Measurements from ENCODE around the gene ADCK2.

ADCK2 gene

GRCh38 chr7:140678816-140679130 lies 6.0 kb downstream of the ADCK2 start:
- TF ChIP-seq CTCF (IDR thresholded peaks at IDR 0.05; ENCODE audit: poor library complexity, severe bottlenecking), result no peak
- Histone ChIP-seq H3K4me1 (ENCODE audit: insufficient read depth, poor library complexity, severe bottlenecking) (peaks cover 4% of the 10 kb centered on the region), H3K27ac (ENCODE audit: poor library complexity, severe bottlenecking) (no peak overlapping the region), H3K27me3 (ENCODE audit: insufficient read depth, poor library complexity, severe bottlenecking) (no peaks in the 10 kb centered on the region), H3K36me3 (ENCODE audit: low read depth) (peaks cover 38% of the 10 kb centered on the region), H3K4me3 (ENCODE audit: severe bottlenecking) (no peak overlapping the region), H3K9me3 (ENCODE audit: severe bottlenecking) (no peaks in the 10 kb centered on the region)
- ATAC-seq (ENCODE audit: low read depth), result no peak
- DNase-seq (ENCODE audit: low spot score), result no peak

GRCh38 chr7:140679186-140679585 lies 6.4 kb downstream of the ADCK2 start:
- Histone ChIP-seq H3K36me3 (ENCODE audit: low read depth) (peaks cover 38% of the 10 kb centered on the region), H3K27ac (ENCODE audit: poor library complexity, severe bottlenecking) (no peak overlapping the region), H3K4me3 (ENCODE audit: severe bottlenecking) (no peak overlapping the region), H3K4me1 (ENCODE audit: insufficient read depth, poor library complexity, severe bottlenecking) (peaks cover 2% of the 10 kb centered on the region), H3K27me3 (ENCODE audit: insufficient read depth, poor library complexity, severe bottlenecking) (no peaks in the 10 kb centered on the region), H3K9me3 (ENCODE audit: severe bottlenecking) (no peaks in the 10 kb centered on the region)
- TF ChIP-seq CTCF (IDR thresholded peaks at IDR 0.05; ENCODE audit: poor library complexity, severe bottlenecking), result no peak
- DNase-seq (ENCODE audit: low spot score) (no peak), ATAC-seq (ENCODE audit: low read depth) (no peak)

- no peaks in the 10 kb centered on the region for H3K27me3 ChIP-seq (ENCODE audit: insufficient read depth, poor library complexity, severe bottlenecking)
- H3K9me3 ChIP-seq (ENCODE audit: severe bottlenecking), result no peaks in the 10 kb centered on the region
- ATAC-seq (ENCODE audit: low read depth) (no peak), DNase-seq (ENCODE audit: low spot score) (no peak)
- H3K4me1 ChIP-seq (ENCODE audit: insufficient read depth, poor library complexity, severe bottlenecking), result no peaks in the 10 kb centered on the region
- TF ChIP-seq CTCF (IDR thresholded peaks at IDR 0.05; ENCODE audit: poor library complexity, severe bottlenecking), result no peak
- H3K36me3 ChIP-seq (ENCODE audit: low read depth), result peaks cover 29% of the 10 kb centered on the region
- H3K4me3 ChIP-seq (ENCODE audit: severe bottlenecking), result no peak overlapping the region
- no peak overlapping the region for H3K27ac ChIP-seq (ENCODE audit: poor library complexity, severe bottlenecking)
Observed at GRCh38 chr7:140680886-140681285, 8.1 kb downstream of the ADCK2 start.

GRCh38 chr7:140681766-140682165 lies 9.0 kb downstream of the ADCK2 start:
- ATAC-seq (ENCODE audit: low read depth) (no peak), DNase-seq (ENCODE audit: low spot score) (no peak)
- Histone ChIP-seq H3K9me3 (ENCODE audit: severe bottlenecking) (no peaks in the 10 kb centered on the region), H3K36me3 (ENCODE audit: low read depth) (peaks cover 33% of the 10 kb centered on the region), H3K27ac (ENCODE audit: poor library complexity, severe bottlenecking) (no peak overlapping the region), H3K4me1 (ENCODE audit: insufficient read depth, poor library complexity, severe bottlenecking) (no peaks in the 10 kb centered on the region), H3K27me3 (ENCODE audit: insufficient read depth, poor library complexity, severe bottlenecking) (no peaks in the 10 kb centered on the region), H3K4me3 (ENCODE audit: severe bottlenecking) (no peak overlapping the region)
- no peak for TF ChIP-seq CTCF (IDR thresholded peaks at IDR 0.05; ENCODE audit: poor library complexity, severe bottlenecking)

- no peak for TF ChIP-seq CTCF (IDR thresholded peaks at IDR 0.05; ENCODE audit: poor library complexity, severe bottlenecking)
- Histone ChIP-seq H3K9me3 (ENCODE audit: severe bottlenecking) (no peaks in the 10 kb centered on the region), H3K4me1 (ENCODE audit: insufficient read depth, poor library complexity, severe bottlenecking) (no peaks in the 10 kb centered on the region), H3K4me3 (ENCODE audit: severe bottlenecking) (no peak overlapping the region), H3K36me3 (ENCODE audit: low read depth) (peaks cover 34% of the 10 kb centered on the region), H3K27ac (ENCODE audit: poor library complexity, severe bottlenecking) (no peak overlapping the region), H3K27me3 (ENCODE audit: insufficient read depth, poor library complexity, severe bottlenecking) (no peaks in the 10 kb centered on the region)
- ATAC-seq (ENCODE audit: low read depth) (no peak), DNase-seq (ENCODE audit: low spot score) (no peak)
Observed at GRCh38 chr7:140683657-140684056, 10.9 kb downstream of the ADCK2 start.
